ENCODE data around the gene RNF214. TPM values are rescaled to one million over a fixed set of nuclear protein-coding genes. Genes with fewer than 3 reads are reported as not detected.
"Not testable (repeated sequence)": the region's sequence is repeated elsewhere in the genome, so short reads cannot be mapped to it uniquely, and the experiment has no call there.

Gene RNF214
- total RNA-seq, 1 experiment from 2014 or later, result 7.9 TPM

DNA sequence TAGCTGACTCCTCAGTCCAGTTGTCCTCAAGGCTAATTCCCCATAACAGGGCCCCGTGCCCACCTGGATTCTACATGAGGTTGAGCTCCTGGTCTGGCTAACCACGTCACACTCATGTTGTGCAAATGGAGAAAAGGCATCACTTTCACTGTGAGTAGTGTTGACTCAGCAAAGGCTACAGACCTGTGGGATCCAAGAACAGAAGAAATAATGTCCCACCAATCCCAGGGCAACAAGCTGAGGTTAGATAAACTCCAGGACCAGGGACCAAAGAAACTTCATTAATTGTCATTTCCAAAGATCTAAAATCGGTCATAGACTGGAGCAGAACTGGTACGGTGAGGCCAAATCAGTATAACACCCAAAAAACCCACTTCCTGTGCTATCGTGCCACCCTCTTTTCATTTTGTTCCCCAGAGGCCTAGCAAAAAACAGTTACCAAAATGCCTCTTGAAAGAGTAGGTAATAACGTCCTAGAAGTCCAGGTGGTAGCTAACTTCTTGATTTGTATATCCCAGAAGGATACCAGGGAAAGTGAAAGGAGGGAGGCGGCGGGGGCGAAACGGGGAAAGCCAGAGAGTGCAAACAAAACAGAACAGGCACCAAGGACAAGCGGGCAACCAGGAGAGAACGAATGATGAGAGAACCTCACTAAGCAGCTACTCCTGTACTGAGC lies 2.0 kb upstream of the RNF214 start:
- DNase-seq (ENCODE audit: low read depth), result no peak

DNA sequence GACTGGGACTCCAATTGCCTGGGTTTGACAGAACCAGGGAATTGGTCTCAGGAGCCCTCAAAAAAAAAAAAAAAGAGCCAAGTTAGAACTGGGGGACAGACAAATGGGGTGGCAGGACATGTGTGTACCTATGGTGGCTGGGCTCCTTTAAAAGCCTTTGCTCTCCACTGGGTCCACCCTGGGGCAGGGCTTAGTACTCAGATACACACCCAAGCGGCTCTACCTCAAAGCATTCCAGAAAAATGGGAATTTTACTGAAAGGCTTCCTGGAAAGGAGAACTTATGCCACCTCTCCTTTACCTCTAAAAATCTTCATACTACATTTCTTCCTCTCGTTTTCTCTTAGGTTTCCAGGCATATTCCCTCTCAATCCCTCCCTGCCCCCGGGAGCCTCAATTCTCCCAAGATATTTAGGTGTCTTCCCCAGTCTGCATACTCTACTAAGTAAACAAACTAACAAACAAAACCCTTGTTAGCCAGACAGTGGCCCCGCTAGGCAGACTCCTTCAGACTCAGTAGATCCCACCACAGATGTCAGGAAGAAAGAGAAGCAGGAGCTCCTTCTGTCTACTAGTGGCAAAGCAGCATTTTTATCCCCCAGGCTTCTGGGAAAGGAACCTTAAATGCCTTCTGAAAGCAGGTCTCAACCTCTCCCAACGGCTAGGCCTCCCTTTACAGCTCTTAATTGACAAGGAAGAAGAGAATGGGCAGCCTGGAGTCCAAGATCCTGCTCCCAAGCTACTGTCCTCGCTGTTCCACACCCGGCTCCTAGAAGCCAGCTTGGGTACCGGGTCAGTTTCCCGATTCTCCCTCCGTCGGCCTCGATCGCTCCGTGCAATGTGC lies 1.3 kb upstream of the RNF214 start:
- DNase-seq (ENCODE audit: low read depth), result no peak

- peak; percentile 68 for DNase-seq (ENCODE audit: low read depth)
Observed at GRCh38 chr11:117231842-117232091, 704 bp upstream of the RNF214 start, which contains the start of gene PCSK7. Gene PCSK7, minus strand, starts transcription at chr11:117232073. Its CDS starts 2,229 bp downstream, at chr11:117229844.

DNA sequence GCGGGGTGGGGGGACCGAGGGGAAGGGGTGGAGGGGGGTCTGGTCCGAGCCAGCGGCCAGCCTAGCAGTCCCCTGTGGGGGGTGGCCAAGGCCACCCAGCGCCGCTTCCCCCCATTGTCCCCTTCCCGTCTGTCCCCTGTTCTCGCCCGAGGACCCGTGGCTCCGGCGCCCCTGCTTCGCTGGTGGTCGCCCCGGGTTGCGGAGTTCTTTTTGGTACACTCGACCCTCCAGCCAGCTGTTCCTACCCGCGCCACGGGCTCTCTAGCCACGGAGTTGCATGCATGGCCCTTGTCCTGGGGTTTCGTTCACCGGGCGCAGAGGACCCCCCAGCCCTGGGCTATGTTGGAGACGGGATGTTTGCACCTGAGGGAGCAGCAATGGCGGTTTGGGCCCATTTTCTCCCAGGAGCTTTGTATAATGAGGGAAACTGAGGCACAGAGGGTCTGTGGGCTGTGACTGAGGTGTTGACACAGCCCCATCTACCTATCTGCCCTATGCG lies 489 bp downstream of the RNF214 start:
- DNase-seq (ENCODE audit: low read depth), result no peak

GRCh38 chr11:117238221-117238620 lies 5.8 kb downstream of the RNF214 start:
- no peak for DNase-seq (ENCODE audit: low read depth)

GRCh38 chr11:117239295-117239694 lies 6.8 kb downstream of the RNF214 start:
- peak; percentile 97 for DNase-seq (ENCODE audit: low read depth)

- DNase-seq (ENCODE audit: low read depth), result no peak
Observed at GRCh38 chr11:117248341-117248740, 15.9 kb downstream of the RNF214 start.

GRCh38 chr11:117249571-117249970 lies 17.1 kb downstream of the RNF214 start:
- no peak for DNase-seq (ENCODE audit: low read depth)

- no peak for DNase-seq (ENCODE audit: low read depth)
Observed at GRCh38 chr11:117251506-117251905, 19.0 kb downstream of the RNF214 start.

DNA sequence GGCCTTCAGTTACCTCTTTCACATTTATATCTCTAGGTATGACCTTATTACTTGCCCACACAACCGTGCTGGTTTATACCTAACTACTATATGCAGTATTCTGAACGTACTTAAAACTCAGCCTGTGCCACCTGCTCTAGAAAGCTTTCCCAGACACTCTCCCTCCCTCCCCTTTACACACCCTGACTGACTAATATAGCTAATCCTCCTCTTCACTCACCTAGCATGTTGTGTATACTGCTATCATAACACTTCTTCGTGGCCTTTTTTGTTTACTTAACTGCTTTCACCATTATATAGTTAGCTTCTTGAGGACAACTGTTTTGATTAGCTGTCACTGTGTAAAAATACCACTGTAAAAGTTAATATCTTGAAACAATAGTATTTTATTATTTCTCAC lies 23.5 kb downstream of the RNF214 start:
- DNase-seq (ENCODE audit: low read depth), result no peak

GRCh38 chr11:117256573-117256972 lies 24.1 kb downstream of the RNF214 start:
- peak; percentile 65 for DNase-seq (ENCODE audit: low read depth)

DNA sequence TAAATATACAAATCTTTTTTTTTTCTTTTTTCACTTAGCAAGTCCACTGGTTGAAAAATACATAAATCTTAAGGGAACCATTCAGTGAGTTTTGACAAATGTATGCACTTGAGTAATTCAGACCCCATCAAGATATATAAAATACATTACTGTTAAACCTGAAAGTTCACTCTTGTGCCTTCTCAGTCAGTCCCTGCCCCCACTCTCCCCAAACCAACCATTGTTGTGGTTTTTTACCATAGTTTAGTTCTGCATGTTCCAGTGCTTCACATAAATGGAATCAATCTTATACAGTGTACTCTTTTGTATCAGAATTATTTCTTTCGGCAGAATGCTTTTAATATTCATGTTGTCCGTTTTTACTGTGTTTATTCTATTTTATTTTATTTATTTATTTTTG lies 26.1 kb downstream of the RNF214 start:
- no peak for DNase-seq (ENCODE audit: low read depth)

- peak; percentile 65 for DNase-seq (ENCODE audit: low read depth)
Observed at GRCh38 chr11:117259417-117259816, 26.9 kb downstream of the RNF214 start.

DNA sequence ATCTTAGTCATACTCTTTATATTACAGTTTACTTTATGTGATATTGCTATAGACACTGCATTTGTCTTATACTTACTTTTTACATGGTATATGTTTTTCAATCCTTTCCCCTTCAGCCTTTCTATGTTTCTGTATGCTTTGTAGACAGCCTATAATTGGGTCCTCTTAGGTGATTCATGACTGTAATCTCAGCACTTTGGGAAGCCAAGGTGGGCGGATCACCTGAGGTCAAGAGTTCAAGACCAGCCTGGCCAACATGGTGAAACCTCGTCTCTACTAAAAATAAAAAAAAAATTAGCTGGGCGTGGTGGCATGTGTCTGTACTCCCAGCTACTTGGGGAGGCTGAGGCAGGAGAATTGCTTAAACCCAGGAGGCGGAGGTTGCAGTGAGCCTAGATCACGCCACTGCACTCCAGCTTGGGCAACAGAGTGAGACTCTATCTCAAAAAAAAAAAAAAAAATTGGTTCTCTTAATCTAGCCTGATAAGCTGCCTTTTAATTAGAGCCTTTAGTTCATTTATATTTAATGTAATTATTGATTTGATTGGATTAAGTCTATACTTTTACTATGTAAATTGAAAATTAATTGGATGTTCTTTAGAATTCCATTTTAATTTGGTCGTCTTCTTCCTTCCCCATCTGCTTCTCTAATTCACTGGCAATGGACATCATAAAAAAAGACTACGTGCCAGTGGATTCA lies 32.3 kb downstream of the RNF214 start:
- DNase-seq (ENCODE audit: low read depth), result not testable (repeated sequence)

- DNase-seq (ENCODE audit: low read depth), result no peak
Observed at GRCh38 chr11:117265745-117266144, 33.3 kb downstream of the RNF214 start.

DNA sequence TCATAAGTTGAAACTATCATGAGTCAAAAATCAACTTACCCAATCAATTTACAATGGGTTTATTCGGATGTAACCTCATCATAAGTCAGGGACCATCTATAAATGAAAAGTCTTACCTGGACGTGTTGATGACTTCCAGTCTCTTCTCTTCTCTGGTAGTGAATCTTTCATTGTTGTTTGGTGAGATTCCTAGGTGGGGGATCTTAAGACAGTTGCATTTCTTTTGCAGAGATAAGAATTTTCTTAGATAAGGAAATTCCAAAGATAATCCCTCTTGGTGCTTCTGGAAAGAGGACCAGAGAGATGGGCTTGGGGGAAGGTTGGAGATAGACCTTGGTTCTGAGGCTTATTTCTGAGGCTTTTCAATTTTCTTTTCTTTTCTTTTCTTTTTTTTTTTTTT lies 37.4 kb downstream of the RNF214 start:
- no peak for DNase-seq (ENCODE audit: low read depth)

DNA sequence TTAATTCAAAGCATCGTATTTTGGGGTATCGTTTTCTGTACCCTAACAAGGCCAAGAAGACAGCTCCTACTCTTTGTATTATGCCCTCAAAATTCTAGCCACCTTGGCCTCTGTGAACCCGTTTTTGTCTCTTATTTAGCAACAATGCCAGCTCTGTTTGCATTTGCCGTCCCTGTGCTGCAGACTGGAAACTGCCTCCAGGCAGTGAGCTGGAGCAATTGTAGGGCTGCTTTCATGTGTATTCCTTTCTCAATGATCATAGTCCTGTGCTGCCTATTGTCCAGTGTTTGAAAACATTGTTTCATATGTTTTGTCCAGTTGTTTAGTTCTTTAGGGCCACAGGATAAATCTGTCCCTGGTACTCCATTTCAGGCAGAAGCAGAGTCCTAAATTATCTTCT lies 38.7 kb downstream of the RNF214 start:
- DNase-seq (ENCODE audit: low read depth), result no peak

DNA sequence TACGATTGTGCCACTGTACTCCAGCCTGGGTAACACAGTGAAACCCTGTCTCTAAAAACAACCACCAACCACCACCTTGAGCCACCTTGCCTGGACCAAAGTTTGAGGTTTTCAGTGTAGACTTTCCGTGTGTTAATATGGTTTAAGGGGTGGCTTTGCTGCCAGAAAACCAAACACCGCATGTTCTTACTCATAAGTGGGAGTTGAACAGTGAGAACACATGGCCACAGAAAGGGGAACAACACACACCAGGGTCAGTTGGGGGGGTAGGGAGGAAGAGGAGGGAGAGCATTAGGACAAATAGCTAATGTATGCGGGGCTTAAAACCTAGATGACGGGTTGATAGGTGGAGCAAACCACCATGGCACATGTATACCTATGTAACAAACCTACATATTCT lies 39.7 kb downstream of the RNF214 start:
- DNase-seq (ENCODE audit: low read depth), result not testable (repeated sequence)

DNA sequence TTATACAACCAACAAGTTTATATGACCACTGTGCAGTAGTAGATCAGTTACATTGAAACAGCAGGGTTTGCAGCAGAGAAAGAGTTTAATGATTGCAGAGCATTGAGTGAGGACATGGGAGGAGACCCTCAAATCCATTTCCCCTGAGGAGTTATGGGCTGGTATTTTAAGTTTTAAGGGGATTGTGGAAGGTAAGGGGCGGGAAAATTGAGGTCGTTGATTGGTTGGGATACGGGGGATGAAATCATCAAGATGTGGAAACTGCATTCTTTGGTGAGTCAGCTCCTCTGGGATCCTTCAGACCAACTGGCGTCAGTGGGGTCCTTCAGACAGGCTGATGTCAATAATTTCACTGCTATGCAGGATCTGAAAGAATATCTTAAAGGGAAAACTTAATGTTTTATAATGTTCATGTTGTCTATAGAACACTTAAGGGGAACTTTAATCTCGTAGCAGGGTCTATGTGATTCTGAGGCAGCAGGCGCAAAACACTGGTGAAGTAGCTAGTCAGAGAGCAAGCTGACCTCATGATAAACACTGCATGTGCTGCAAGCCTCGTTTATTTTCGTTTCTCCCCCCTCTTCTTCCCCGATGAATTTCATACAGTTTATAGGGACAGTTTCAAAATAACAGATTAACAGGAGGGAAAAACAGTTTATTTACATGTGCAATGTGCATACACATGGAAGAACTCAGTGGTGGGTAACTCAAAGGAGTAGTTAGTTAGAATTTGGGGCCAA lies 41.2 kb downstream of the RNF214 start:
- DNase-seq (ENCODE audit: low read depth), result peak; percentile 91

DNA sequence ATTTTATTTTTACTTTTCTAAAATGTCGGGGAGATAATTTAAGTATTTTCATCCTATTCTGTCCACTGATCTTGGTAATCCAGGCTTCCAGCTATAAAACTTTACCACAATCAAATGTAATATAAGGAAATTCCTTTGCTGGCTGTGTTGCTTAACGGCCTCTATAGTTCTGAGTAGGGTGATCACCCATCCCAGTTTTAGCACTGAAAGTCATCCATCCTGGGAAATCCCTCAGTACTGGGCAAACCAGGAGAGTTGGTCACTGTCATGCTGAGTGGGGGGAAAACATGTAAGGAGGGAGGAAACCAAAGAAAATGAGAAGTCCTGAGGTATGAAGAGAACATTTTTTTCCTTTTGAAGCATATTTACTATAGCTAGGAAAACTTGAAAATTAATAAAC lies 45.9 kb downstream of the RNF214 start:
- DNase-seq (ENCODE audit: low read depth), result no peak

DNA sequence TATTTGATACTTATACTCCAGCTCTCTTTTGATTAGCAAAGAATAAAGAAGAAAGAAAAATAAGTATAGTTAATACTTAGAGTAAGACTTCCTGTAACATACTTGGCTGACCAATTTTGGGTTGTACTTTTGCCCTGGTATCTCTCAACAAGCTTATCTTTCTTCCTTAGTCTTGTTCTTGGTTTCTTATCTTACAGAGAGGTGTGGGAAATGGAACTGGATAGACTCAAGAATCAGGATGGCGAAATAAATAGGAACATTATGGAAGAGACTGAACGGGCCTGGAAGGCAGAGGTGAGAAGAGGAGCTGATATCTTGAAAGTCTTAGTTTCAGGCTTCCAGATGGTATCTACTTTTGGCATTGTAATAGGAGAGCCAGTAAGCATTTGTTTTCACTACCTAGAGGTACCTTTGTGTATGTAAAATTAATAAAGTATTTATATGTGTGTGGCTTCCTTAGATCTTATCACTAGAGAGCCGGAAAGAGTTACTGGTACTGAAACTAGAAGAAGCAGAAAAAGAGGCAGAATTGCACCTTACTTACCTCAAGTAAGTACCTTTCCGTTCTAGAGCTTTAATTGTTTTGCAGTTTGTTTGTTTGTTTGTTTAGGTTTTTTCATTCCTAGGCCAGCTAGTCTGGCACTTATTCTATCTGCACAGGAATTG lies 47.4 kb downstream of the RNF214 start:
- DNase-seq (ENCODE audit: low read depth), result no peak
